T-helper 9 cell (primary cell): Measurements from ENCODE around the gene CIT.
A peak's percentile ranks its signal among the peaks of the same experiment; 100 is the strongest.
"Not testable (repeated sequence)": the region's sequence is repeated elsewhere in the genome, so short reads cannot be mapped to it uniquely, and the experiment has no call there.

Experiments
- DNase-seq: peaks from one replicate; pipeline ENCODE4 v3.0.0-alpha.2; 2020

The CIT gene

DNA sequence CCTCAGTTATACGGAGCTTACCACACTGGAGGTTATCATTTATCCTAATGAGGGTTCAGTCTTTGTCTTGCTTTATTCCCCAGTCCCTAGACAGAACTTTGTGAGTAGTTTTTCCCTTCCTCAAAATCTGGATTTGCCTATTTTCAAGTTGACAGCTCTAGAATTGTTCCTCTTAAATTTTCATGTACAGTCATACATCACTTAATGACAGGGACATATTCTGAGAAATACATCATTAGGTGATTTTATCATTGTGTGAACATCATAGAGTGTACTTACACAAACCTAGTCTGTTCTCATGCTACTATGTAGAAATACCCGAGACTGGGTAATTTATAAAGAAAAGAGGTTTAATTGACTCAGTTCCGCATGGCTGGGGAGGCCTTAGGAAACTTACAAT is 206.1 kb downstream of the CIT start:
- no peak for DNase-seq

DNA sequence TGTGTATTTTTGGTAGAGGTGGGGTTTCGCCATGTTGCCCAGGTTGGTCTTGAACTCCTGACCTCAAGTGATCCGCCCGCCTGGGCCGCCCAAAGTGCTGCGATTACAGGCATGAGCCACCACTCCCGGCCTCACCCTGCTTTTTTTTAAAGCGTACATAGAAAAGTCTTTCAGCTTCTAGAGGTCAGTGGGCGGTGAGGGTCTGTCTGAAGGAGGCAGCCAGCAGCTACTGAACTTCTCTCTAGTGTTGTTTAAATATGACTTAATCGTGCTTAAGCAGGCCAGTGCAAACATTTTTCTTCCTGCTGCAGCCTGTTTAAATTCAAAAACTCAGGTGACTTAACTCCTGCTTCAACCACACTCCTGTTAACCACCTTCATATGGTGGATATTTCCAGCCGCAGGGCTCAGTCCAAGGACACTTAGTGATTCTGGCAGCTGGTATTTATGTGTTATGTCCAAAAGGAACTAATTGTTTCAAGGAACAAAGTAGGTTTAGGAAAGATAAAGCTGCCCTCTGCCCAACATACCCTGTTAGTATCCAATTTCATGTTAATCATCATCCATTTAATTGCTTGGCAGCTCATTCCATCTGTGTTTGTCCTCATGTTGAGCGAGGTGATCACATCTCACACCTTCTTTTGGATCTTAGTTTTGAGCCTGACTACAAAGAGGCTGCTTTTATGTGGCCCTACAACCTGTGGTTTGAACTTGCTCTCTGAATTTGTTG is 207.2 kb downstream of the CIT start:
- DNase-seq = no peak

DNA sequence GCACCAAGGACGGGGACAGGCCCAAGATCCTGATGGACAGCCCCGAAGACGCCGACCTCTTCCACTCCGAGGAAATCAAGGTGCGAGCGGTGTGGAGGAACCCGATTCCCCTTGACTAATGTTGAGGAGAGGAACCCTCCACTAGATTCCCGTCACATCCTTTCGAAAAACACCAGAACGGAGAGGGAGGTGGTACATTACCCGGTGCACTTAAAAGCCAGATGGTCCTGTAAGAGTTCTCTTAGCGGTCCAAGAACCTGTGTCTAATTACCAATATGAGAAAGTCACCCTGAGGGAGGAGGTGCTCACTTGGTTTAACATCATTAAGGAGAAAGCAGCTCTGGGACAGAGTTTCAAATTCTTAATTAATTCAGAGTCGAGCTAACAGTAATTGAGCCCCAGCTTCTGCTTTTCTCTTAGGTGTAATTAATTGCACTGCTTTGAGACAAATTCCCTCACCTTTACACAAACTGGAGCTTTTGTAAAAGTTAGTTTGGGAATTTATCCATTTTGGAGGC is 208.7 kb downstream of the CIT start:
- DNase-seq = no peak

DNA sequence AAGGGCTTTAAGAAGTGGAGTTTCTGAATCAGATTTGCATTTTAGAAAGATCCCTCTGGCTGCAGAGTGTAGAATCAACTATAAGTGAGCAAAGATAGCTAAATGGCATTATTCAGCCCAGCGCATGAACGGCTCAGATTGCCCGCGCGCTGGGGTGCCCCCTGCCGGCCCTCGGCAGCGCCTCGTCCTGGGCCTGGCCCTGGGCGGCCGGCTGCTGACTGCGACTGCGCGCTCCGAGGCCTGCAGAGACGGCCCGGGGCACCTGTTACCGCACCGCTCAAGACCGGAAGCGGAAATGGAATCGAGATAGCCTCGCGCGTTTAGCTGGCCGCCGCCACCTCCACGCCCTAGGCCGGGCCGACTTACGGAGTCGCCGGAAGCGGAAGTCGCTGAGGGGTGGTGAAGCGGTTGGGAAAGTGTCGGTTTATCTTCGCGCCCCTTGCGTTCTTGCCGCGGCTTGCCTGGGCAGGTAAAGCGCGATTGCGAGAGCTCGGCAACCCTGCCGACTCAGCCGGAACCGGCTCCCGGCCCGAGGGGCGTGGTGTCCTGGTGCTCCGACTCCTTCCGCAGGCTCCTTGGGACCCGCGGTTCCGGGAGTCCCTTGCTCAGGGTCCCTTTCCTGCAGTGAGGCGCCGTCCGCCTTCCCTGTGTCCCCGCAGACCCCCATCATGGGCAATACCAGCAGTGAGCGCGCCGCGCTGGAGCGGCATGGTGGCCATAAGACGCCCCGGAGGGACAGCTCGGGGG is 209.4 kb downstream of the CIT start, which contains the start of gene PRKAB1:
Gene PRKAB1 (plus strand): TSS at position 557 of the 747 bp plus-strand sequence. CDS start 112 bp downstream, at position 669.
- DNase-seq = peak; percentile 89

DNA sequence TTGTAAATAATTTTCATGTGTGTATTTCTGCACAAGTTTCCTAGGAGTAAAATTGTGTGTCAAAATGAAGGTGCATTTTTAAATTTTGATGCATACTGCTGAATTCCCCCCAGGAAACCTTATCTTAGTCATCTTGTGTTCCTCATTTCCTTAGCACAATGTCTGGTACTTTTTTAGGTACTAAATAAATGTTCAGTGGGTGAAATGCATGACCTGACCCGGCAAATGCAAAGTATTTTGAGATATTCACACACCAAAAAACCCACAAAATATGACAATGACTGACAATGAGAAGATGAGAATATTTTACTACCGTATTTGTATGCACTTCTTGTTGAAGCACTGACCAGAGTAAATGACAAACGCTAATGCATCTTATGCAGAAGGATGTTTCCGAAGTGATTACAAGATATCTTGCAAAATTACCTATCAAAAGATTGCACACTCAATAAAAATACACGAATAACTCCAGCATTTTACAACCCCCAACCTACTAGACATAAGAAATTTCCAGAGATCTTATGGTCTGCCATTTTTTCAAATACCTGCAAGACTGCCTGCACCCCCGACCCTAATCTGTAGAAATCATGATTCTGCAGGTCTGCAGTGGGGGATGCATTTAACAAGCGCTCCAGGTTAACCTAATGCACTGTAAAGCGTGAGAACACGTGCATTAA is 210.1 kb downstream of the CIT start:
- no peak for DNase-seq

DNA sequence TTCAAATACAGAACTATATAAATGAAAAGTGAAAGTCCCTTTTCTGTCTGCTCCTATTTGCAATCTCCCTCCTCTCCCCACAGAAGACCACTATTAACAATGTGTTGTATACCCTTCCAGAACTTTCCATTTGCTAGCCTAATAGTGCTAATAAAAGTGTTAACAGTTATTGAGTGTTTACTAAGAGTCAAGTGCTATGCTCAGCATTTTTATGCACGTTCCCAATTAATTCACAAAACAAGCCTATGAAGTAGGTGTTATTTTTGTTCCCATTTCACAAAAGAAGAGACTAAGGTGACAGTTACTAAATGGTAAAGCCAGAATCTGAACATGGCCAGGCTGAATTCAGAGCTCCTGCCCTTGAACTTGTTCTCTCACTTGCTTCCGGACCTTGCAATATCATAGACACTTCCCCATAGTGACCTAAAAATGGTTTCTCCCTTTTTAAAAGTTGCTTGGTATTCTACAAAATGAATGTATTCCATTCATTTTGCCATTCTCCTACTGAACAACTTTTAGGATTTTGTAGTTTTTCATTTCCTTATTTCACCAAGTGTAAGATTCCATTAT is 210.8 kb downstream of the CIT start:
- no peak for DNase-seq

DNA sequence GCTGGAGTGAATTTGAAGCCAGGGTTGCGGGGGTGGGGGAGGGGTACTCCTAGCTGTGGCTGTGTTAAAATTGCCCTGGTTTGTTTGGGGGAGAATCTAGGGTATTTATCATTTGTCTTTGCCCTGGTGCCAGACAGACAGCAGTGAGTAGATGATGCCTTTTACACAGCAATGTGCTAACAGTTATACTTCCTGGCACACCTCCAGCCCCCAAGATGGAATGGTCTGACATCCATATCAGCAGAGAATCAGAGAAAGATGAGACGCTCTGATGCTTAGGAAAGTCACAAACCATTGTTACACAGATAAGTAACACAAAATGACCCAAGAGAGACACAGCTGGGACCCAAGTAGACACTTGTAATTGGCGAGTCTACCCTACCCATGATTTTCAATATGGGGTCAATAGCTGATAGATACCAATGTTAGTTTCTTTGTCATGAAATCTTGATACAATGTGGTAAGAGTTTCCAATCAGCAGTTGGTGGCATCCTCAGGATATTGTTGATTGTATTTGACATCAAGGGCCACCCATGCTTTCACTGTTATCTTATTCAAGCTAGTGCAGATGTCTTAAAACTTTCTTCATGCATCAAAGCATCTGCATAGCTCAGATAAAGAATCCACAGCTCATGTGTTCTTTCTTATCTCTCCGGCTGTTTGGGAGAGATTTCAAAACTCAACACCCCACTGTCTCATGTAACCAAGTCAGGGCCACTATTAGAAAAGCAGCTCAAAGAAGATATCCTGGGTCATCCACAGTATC is 211.8 kb downstream of the CIT start:
- DNase-seq = no peak

DNA sequence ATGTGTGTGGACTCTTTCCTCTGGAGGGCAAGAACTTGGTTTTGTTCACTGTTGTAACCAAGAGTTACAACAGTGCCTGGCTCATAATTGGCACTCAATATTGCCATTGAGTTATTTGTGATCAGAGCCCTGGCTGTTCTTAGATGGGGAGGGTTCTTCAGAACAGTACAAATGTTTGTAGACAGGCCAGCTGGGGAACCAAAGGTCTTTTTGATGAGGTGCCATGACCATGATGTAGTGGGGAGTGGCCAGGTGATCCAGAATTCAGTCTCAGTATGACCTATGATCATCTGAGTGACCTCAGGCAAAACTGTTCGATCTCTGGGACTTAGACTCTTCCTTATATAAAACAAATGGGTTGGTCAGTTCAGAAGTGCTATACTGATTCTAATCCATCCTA is 212.5 kb downstream of the CIT start:
- DNase-seq = no peak

DNA sequence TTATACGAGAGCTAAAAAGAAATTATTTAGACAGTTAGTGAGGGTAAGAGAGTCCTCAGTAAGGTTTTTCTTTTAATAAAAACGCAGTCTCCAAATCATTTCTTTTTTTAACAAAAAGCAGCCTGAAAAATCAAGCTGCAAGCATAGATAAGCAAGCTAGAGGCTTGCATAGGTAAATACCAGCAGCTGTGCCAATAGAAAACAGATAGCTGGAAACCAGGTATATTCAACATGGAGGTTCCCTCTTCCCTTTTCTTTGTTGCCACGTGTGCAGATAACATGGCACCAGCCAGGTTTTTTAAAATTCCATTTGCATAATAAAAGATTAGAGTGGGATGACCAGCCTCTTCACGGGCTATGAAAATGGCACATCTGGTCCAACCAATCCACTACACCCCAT is 215.2 kb downstream of the CIT start:
- no peak for DNase-seq

DNA sequence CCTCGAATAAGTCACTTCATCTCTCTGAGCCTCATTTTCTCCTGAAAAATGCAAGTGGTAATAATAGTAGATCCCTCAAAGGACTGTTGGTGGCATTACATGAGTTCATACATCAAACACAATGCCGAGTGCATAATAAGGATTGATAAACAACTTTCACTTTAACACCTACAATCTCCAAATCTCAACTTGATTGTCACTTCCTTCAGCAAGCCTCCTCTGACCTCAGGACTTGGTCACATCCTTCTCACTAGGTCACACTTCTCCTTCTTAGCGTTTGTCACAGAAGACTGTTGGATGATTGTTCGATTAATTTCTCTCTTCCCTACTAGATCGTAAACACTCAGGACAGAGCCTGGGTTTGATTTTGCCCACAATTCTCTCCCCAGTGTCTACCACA is 217.0 kb downstream of the CIT start:
- no peak for DNase-seq

DNA sequence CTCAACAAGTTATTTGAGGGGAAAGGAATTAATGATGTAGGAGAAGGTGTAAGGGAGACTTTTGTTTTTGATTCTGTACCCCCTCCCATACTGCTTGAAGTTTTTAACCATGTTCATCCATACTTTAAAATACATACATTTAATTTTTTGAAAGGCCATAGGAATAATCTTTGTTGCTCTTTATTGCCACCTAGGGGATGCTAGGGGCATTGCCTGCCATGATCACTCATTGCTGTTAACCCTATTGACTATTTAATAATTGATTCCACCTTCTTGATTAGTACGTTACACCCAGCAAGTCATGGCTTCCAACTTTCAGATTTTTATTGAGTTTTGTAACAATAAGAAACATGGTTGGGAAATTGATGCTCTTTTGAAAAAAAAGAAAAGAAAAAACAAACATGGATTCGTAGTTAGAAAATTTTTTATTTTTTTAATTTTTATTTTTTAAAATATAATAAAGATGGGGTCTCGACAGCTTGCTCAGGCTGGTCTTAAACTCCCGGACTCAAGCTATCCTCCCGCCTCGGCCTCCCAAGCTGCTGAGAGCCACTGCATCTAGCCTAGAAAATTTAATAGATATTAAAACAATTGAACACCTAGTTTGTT is 217.7 kb downstream of the CIT start:
- peak; percentile 40 for DNase-seq

DNA sequence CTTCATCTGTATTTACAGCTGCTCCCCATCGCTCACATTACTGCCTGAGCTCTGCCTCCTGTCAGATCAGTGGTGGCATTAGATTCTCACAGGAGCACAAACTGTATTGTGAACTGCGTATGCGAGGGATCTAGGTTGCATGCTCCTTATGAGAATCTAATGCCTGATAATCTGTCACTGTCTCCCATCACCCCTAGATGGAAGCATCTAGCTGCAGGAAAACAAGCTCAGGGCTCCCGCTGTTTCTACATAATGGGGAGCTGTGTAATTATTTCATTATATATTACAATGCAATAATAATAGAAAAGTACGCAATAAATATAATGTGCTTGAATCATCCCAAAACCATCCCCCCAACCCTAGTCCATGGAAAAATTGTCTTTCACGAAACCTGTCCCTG is 219.0 kb downstream of the CIT start:
- DNase-seq = not testable (repeated sequence)

DNA sequence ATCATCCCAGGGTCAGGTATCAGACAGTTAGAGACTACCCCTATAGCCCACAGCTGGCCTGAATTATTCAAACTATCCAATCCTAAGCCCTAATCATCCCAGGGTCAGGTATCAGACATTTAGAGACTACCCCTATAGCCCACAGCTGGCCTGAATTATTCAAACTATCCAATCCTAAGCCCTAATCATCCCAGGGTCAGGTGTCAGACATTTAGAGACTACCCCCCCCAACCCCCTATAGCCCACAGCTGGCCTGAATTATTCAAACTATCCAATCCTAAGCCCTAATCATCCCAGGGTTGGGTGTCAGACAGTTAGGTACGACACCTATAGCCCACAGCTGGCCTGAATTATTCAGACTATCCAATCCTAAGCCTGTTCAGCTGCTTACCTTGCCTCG is 220.1 kb downstream of the CIT start:
- DNase-seq = not testable (repeated sequence)

DNA sequence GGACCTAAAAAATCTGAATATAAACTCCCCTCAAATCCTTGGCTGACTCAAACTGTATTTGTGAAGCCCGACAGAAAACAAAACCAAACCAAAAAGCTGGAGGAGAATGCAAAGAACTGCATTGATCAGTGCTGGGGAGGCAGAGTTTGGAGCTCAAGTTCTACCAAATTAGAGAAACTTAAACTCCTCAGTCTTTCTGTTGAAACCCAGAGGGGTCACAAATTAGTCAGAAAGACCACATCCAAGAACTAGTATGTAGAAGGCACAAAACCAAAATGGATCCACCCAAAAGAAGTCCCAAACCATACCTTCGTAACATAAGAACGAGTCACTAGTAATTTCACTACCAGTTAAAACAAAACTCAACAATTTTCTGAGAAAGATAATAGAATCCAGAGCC is 224.5 kb downstream of the CIT start:
- DNase-seq = no peak

DNA sequence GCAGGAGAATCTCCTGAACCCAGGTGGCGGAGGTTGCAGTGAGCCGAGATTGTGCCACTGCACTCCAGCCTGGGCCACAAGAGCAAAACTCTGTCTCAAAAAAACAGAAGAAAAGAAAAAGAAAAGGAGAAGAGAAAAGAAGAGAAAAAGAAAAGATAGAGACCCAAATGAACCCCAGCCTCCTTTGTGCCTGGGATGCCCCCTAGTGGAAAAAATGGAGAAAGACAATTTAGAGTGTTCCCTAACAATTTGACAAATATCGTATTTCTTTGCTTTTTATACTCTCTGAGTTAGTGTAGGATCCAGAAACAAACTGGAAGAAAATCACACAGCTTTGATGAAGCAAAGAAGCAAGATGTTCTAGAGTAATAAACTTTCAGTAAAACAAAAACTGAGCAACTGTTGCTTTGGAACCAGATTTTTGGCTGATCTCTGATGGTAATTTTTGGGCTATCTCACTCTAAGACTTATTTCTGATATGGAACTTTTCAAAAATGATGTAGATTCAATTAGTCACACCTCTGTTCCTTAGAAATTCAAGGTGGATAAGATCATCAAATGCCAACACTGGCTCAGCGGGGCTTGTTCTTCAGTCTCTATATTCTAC is 227.8 kb downstream of the CIT start:
- DNase-seq = no peak

DNA sequence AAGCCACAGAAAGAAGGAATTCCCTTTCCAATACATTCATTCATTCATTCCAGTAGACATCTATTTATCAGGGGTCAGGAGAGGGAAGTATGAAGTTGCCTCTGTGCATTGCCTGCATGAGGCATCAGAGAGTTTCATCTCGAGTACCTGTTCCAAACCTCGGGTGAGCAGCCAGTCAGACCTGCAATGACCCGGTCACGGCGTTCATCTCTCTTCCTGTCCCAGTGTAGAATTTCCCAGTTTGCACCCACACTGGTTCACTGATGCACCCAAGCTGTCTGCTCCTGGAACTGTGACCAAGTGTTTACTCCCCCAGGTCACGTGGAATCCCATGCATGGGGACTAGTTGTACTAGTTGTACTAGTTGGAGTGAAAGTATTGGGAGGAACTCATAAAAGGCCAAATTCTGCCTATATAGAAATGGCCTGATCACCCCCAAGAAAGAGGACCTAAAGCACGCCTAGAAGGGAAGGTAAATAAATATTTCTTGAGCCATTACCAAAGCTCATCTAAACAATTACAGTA is 231.5 kb downstream of the CIT start:
- DNase-seq = no peak

DNA sequence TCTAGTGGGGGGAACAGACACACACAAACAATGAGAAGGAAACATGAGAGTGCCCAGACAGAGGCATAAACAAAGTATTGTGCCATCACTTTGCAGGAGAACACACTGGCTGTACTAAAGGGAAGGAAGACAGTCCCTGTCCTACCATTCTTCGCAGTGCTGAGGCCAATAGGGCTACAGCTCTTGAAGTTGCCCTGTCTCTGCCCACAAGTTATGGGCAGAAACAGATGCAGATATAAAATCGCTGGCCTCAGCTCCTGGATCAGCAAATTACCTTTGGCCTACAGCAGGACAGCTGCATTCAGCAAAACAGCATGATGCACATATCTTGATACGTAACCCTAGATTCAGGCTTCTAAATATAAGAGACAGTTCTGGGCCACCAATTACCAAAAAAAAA is 232.2 kb downstream of the CIT start:
- no peak for DNase-seq

DNA sequence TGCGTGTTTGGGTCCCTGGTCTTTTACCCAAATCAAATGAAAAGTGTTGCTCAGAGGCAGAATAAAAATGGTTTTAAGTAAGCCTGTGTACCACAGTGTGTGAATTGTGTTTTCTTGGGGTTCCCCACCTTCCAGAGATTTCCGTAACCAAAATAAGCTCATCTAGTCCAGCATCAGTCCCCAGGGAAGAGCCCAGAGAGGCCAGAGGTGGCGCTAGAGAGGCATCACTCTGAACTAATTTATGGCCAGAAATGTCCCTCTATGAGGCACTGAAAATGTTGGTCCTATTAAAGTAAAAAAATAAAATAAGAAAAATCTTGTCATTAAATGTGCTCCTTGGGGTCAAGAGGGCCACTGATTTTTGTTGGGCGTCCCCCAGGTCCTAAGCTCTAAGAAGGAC is 234.1 kb downstream of the CIT start:
- DNase-seq = no peak
